Mononuclear cell (primary cell): ENCODE measurements around the gene EHMT2. TPM values are rescaled to one million over a fixed set of nuclear protein-coding genes. Genes with fewer than 3 reads are reported as not detected.

Source experiments
- H3K27me3 ChIP-seq: 2 replicates; pipeline ENCODE4 v1.6.0; 2011; ENCODE audit warnings: low read length, control low read depth; ENCODE audit not compliant: insufficient read depth
- H3K4me1 ChIP-seq: 2 replicates; pipeline ENCODE4 v1.5.1; 2011; ENCODE audit warnings: mild to moderate bottlenecking, low read length, control low read depth; ENCODE audit not compliant: insufficient read depth
- H3K4me3 ChIP-seq: 2 replicates; pipeline ENCODE4 v1.5.1; 2011; ENCODE audit warnings: mild to moderate bottlenecking, low read length, moderate library complexity
- H3K9me3 ChIP-seq: 2 replicates; pipeline ENCODE4 v1.5.1; 2011; ENCODE audit warnings: low read depth, mild to moderate bottlenecking, control low read depth, low read length
- total RNA-seq: library from RNA; depleted of rRNA; stranded (reverse); fragments of >200 nt; gene quantifications from one replicate; pipeline ENCODE4 v1.2.3, GENCODE V29; 2012

Gene EHMT2
- total RNA-seq, 1 donor: 14.4 TPM

DNA sequence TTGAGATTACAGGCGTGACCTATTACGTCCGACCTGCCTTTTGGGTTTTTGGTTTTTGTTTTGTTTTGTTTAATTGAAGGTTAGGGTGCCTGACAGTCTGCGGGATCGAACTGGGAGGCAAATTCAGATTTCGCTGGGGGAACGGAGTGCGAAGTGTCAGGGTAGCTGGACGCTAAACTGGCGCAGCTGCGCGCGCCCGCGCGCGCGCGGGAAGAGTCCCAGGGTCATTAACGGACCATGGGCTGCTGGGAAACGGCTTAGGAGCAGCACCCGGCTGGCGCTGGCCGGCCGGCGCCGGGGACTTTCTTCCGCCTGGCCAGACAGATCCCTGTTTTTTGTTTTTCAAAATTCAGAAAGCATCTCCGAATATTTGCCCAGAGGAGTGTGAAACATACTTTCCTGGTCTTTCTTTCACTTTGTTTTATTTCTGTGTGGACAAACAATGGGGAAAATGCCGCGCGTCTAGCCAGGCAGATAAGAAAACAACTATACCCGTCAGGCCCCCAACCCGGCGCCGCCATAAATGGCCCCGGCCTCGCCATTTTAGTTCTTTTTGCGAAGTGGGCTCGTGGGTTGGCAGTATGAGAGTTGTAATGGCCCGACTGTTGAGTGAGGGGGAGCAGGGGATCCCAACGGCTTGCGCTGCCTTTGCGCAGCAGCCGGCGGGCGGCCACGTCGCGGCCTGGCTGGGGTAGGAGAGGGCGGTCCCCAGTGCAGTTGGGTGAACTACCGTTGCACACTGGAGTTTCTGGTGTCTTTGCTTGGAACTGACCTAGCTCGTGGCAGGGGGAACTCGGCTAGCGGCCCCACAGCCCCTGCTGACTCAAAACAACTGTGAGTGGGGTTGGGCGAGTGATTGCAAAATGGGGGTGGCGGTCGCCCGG, 62.9 kb downstream of the EHMT2 start:
- H3K9me3 ChIP-seq: no peaks in the 10 kb centered on the region
- H3K4me1 ChIP-seq: peaks cover 82% of the 10 kb centered on the region
- peak overlapping the region; percentile 96 for H3K4me3 ChIP-seq
- no peaks in the 10 kb centered on the region for H3K27me3 ChIP-seq

DNA sequence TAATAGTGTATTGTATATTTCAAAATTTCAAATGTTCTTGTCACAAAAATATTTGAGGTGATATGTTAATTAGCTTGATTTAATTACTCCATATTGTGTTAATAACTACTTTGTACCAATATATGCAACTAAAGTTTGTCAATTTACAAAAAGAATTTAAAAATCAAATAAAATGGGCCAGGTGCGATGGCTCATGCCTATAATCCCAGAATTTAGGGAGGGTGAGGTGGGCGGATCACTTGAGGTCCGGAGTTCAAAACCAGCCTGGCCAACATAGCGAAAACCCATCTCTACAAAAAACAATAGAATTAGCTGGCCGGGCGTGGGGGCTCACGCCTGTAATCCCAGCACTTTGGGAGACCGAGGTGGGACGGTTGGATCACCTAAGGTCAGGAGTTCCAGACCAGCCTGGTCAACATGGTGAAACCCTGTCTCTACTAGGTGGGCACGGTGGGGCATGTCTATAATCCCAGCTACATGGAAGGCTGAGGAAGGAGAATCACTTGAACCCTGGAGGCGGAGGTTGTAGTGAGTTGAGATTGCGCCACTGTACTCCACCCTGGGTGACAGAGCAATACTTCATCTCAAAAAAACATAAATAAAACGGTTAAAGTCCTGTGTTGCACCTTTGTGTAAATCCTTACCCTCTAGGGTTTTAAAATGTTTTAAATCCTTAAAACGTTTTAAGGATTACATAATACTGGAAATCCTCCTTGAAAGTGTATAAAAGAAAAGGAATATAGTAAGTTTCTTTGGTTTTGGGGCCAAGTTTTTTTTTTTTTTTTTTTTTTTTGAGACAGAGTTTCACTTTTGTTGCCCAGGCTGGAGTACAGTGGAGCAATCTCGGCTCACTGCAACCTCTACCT, 65.9 kb downstream of the EHMT2 start:
- Histone ChIP-seq H3K9me3 (no peaks in the 10 kb centered on the region), H3K4me3 (no peak overlapping the region), H3K27me3 (no peaks in the 10 kb centered on the region), H3K4me1 (peaks cover 62% of the 10 kb centered on the region)

DNA sequence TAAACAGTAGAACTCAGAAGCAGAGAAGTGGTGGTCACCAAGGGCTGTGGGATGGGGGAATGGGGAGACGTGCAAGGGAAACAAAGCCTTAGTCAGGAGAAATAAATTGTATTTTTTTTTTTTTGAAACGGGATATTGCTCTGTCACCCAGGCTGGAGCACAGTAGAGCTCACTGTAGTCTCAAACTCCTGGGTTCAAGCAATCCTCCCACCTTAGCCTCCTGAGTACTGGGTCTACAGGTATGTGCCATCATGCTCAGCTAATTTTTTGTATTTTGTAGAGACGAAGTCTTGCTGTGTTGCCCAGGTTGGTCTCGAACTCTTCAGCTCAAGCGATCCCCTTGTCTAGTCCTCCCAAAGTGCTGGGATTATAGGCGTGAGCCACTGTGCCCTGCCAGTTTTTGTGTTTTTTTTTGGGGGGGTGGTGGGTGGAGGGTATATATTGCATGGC, 66.6 kb downstream of the EHMT2 start:
- H3K4me1 ChIP-seq: peaks cover 62% of the 10 kb centered on the region
- H3K27me3 ChIP-seq: no peaks in the 10 kb centered on the region
- H3K9me3 ChIP-seq: no peaks in the 10 kb centered on the region
- peak overlapping the region; percentile 59 for H3K4me3 ChIP-seq

Other genes starting within 250 kb of the EHMT2 start
- gene BAG6, start 245.0 kb downstream of the EHMT2 start, total RNA-seq: 81.3 TPM
- 3.0 TPM for gene APOM, start 241.8 kb downstream of the EHMT2 start, total RNA-seq
- gene C6orf47, start 236.9 kb downstream of the EHMT2 start, total RNA-seq: 14.6 TPM
- gene GPANK1, start 232.7 kb downstream of the EHMT2 start, total RNA-seq: 11.9 TPM
- gene CSNK2B, start 231.6 kb downstream of the EHMT2 start, total RNA-seq: 124 TPM
- gene LY6G5B, start 227.7 kb downstream of the EHMT2 start, total RNA-seq: 9.8 TPM
- 1.2 TPM for gene LY6G5C, start 216.6 kb downstream of the EHMT2 start, total RNA-seq
- gene ABHD16A, start 194.4 kb downstream of the EHMT2 start, total RNA-seq: 36.9 TPM
- 7.7 TPM for gene LY6G6F, start 190.8 kb downstream of the EHMT2 start, total RNA-seq
- 1.0 TPM for gene LY6G6D, start 182.3 kb downstream of the EHMT2 start, total RNA-seq
- gene LY6G6C, start 176.0 kb downstream of the EHMT2 start, total RNA-seq: not detected
- 11.5 TPM for gene MPIG6B, start 174.3 kb downstream of the EHMT2 start, total RNA-seq
- gene DDAH2, start 168.4 kb downstream of the EHMT2 start, total RNA-seq: 9.8 TPM
- gene CLIC1, start 161.2 kb downstream of the EHMT2 start, total RNA-seq: 421 TPM
- 6.1 TPM for gene MSH5, start 157.7 kb downstream of the EHMT2 start, total RNA-seq
- gene SAPCD1, start 135.0 kb downstream of the EHMT2 start, total RNA-seq: 0.63 TPM
- 0.31 TPM for gene VWA7, start 120.4 kb downstream of the EHMT2 start, total RNA-seq
- gene VARS1, start 101.9 kb downstream of the EHMT2 start, total RNA-seq: 12.3 TPM
- 15.4 TPM for gene LSM2, start 90.7 kb downstream of the EHMT2 start, total RNA-seq
- 2.7 TPM for gene HSPA1L, start 82.4 kb downstream of the EHMT2 start, total RNA-seq
- gene HSPA1A, start 82.2 kb downstream of the EHMT2 start, total RNA-seq: 16.6 TPM
- gene HSPA1B, start 70.0 kb downstream of the EHMT2 start, total RNA-seq: 13.3 TPM
- gene NEU1, start 34.9 kb downstream of the EHMT2 start, total RNA-seq: 19.4 TPM
- 0.10 TPM for gene SLC44A4, start 18.7 kb downstream of the EHMT2 start, total RNA-seq
- 0.21 TPM for gene ZBTB12, start 4.4 kb upstream of the EHMT2 start, total RNA-seq
- 2.5 TPM for gene C2, start 30.0 kb upstream of the EHMT2 start, total RNA-seq
- gene CFB, start 48.4 kb upstream of the EHMT2 start, total RNA-seq: 3.1 TPM
- gene NELFE, start 61.3 kb upstream of the EHMT2 start, total RNA-seq: 47.8 TPM
- 44.8 TPM for gene SKIC2, start 61.5 kb upstream of the EHMT2 start, total RNA-seq
- 16.1 TPM for gene DXO, start 74.4 kb upstream of the EHMT2 start, total RNA-seq
- 0.94 TPM for gene C4A, start 84.4 kb upstream of the EHMT2 start, total RNA-seq
- 1.0 TPM for gene C4B, start 117.1 kb upstream of the EHMT2 start, total RNA-seq
- not detected for gene CYP21A2, start 140.7 kb upstream of the EHMT2 start, total RNA-seq
- gene TNXB, start 211.6 kb upstream of the EHMT2 start, total RNA-seq: 2.8 TPM
- 32.0 TPM for gene ATF6B, start 230.5 kb upstream of the EHMT2 start, total RNA-seq
- 1.2 TPM for gene FKBPL, start 232.6 kb upstream of the EHMT2 start, total RNA-seq